ENCODE measurements around the gene UNC79.

GRCh38 chr14:93742761-93743160 lies 312.0 kb downstream of the UNC79 start:
- no peak for TF ChIP-seq CTCF (conservative IDR thresholded peaks at IDR 0.05)
- TF ChIP-seq EZH2 (IDR thresholded peaks at IDR 0.05; ENCODE audit: low read depth) = no peak

Measured in PC-9 (cell line).